Measurements from ENCODE around the gene PRR35.

The PRR35 gene

GRCh38 chr16:528111-529011 is 31.8 kb upstream of the PRR35 start:
- DNase-seq = no peak

DNA sequence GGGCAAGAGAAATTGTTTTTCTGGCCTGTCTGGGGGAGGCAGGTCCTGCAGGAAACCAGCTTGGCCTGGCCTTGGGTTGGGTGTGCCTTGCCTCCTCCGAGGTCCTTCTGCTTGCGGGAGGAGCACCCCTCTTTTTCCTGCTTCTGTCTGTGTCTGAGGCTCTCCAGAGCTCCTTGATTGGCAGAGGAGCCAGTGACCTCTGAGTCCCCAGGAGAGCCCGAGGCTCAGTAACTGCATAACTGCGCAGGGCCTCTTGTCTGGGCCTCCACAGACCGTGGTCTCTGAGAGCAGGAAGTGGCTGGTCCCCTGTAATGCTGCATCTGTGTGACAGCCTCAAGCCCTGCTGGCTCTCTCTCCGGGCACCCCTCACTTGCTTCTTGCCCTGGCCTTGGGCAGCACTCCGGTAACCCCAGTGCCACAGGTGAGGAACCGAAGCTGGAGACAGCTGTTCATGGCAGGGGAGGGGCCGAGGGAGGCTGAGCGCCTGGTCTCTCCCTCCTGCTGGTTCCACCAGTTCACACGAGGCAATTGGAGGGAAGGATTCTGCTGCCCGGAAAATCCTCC is 31.1 kb upstream of the PRR35 start:
- no peak for DNase-seq

DNA sequence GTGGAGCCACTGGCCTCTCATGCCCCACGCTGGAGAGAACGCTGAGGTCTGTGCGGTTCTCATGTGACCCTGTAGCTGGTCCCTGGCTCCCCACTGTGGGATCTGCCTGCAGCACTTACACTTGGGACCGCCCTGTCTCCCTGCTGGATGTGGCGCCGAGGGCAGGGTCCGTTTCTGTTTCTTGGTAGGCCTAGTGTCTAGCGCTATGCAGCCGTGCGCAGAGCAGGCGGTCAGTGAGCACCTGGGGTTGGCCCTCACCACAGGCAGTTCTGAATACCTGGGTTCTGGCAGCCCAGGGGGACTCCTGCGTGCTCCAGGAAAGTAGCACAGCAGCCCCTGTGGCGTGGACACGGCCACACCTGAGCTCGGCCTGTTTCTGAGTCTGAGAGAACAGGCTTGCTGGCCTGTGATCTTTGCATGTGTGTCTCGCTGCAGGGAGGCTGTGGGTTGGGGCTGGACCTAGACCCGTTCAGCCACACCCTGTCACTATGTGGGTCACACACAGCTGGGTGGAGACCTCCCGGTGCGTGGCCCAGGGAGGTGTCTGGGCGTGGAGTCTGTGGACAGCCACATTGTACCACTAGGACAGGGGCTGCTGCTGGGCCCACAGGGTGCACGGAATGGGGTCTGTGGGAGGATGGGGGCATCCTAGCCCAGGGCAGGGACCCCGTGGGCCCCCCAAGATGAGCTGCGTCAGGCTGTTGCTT is 29.9 kb upstream of the PRR35 start:
- no peak for DNase-seq

GRCh38 chr16:531494-532125 is 28.6 kb upstream of the PRR35 start:
- DNase-seq = no peak

GRCh38 chr16:533391-534123 is 26.6 kb upstream of the PRR35 start:
- no peak for DNase-seq

GRCh38 chr16:534135-534534 is 26.1 kb upstream of the PRR35 start:
- DNase-seq = no peak

- DNase-seq = no peak
These were observed 25.2 kb upstream of the PRR35 start for GRCh38 chr16:534856-535445.

- no peak for DNase-seq
These were observed 24.5 kb upstream of the PRR35 start for GRCh38 chr16:535446-536405.

DNA sequence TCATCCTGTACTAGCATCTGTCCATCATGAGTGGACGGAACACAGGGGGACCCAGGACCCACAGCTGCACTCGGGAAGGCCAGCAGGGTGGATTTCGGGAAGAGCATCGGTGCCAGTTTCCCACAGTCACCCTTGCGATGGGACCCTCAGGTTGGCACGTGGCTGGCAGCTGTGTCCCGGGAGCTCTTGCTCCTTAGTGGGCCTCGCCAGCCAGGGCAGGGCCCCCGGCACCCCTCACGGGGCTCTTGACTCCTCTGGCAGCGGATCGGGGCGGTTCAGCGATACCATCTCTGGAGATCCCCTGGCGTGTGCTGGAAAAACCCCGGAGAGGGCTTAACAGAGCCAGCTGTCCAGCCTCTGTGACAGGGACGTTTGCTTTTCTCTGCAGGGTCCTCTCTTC is 23.4 kb upstream of the PRR35 start:
- DNase-seq = no peak

DNA sequence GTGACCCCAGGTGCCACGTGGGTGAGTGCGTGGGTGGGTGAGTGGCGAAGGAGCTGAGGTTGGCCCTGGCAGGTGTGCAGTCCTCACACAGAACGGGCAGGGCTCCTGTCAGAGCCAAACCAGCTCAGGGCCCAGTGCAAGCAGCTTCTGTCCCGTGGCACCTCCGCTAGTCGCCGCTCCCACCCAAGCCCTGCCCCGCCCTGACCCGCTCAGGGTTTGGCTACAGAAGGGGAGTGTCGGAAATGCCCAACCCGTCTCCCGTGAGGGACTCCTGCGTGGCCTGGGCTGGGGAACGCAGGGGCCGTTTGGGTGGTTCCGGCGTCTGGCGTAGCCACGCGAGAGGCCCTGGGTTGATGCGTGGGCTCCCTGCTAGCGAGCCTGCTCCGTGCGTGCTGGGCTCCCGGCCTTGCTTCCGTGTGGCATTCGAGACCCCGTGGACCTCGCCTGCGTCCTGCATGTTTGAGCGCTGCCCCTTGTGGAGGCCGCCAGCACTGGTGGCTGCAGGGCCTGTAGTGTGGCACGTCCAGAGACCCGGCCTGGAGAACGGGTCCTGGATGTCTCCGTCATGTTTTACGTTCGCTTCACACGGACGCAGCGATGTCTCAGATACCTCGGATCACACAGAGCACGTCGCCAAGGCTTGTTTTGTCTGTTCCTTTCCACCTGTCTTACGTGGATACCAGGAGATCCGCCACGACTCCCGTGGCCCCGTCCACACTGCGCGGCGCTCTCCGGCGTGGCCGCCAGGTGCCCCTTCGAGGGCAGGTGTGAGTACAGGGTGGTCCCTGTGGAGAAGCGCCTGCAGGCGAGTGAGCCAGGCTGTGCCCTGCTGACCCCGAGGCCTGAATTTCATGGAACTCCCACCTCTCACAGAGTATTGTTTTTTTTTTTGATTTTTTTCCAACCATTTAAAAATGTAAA is 22.5 kb upstream of the PRR35 start:
- DNase-seq = no peak

DNA sequence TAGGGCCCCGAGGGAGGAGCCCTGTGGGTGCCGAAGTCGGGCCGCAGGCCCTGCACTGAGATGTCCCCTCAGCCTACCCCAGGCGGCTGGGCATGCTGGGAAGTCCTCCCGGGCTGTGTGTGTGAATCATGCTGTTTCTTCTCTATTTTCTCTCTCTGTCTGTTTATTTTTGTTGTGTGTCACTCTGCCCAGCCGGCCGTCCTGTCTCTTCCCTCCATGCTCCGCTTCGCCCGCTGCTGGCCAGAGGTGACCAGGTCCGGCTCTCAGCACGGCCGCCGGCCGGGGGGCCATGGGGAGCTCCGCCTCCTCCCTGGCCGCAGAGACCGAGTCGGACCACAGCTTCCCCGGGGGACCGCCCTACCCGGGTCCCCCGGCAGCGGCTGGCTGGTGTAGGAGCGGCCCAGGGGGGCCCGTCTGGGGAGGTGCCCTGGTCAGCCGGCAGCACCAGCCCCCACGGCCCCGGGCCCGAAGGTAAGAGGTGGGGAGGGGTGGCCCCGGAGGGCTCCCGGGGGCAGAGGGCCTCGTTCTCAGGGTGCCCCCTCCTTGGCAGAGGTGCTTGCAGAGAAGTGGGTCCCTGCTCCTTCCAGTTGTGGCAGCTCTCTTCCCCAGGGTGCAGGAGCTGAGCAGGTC is 20.2 kb upstream of the PRR35 start:
- no peak for DNase-seq

- DNase-seq = no peak
These were observed 19.4 kb upstream of the PRR35 start for GRCh38 chr16:540645-541340.

DNA sequence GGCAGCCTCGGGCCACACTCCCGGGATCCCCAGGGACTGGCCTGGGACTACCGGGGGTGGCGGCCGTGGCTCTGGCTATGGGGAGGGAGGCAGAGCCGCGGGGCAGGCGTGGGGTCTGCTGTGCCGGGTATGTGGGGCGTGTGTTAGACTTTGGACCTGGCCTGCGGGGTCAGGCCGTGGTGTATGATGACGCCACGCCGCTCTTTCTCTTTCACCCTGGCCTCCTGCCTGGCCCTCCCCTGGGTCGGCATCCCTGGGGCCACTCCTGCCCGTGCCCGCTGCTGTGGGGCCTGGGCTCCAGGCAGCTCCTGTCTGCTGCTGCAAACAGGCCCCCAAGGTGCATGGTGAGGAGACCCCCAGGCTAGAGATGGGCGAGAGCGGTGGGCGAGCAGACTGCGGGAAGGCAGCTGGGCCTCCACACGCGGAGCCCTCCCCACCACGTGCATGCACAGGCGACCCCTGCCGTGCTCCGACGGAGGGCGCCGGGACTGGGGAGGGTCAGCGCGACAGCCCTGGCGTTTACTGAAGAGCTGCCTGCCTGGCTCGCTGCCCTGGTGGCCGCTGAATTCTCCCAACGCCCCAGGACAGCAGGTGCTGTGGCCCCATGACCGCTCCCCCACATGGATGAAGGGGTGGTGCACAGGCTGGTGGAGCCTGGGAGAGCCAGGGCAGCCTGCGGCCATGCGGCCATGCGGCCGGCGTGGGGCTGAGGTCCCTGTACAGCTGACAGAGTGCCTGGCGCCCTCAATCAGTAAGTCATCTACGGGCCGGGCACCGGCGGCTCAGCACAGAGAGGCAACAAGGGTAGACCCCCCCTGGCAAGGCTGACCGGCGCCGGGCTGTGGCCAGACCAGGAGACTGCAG is 16.7 kb upstream of the PRR35 start:
- DNase-seq = no peak

GRCh38 chr16:544517-544916 is 15.7 kb upstream of the PRR35 start:
- DNase-seq = no peak

GRCh38 chr16:546909-547770 is 13.1 kb upstream of the PRR35 start:
- DNase-seq = no peak

GRCh38 chr16:548586-548985 is 11.6 kb upstream of the PRR35 start:
- DNase-seq = no peak
